GM12878 (cell line): Measurements from ENCODE around the gene AP1S3. TPM values are rescaled to one million over a fixed set of nuclear protein-coding genes. Genes with fewer than 3 reads are reported as not detected.
"Not testable (repeated sequence)": the region's sequence is repeated elsewhere in the genome, so short reads cannot be mapped to it uniquely, and the experiment has no call there.

Experiments used
- ATAC-seq: fragments of 200-7000 bp; cut with Tn5 transposase; 3 replicates; pipeline ENCODE4 v1.9.1; 2020; ENCODE audit warnings: mild to moderate bottlenecking, moderate library complexity
- BruUV-seq: library from RNA; stranded (reverse); fragments of 400-500 nt; replicated peaks from 2 replicates; lab custom pipeline; 2021; lab: Mats Ljungman, UMichigan
- CTCF ChIA-PET: fragments of 300-600 bp; sonication (Branson Sonifier 250); formaldehyde crosslinking; extraction: SDS; loops from one replicate; lab custom pipeline; 2021; ENCODE audit warnings: inconsistent platforms; lab: Yijun Ruan, JAX
- POLR2A ChIA-PET: fragments of 350-600 bp; formaldehyde crosslinking; extraction: SDS; loops from one replicate; lab custom pipeline; 2021; ENCODE audit warnings: inconsistent platforms; lab: Charles Lee
- RAD21 ChIA-PET: fragments of 300-600 bp; sonication (Branson Sonifier 250); formaldehyde crosslinking; loops from one replicate; lab custom pipeline; 2023; ENCODE audit warnings: antibody characterized with exemption; ENCODE audit not compliant: unreplicated experiment; lab: Charles Lee
- SMC1A ChIA-PET: fragments of 300-600 bp; sonication (Branson Sonifier 250); formaldehyde crosslinking; loops from one replicate; lab custom pipeline; 2023; ENCODE audit not compliant: unreplicated experiment, uncharacterized antibody; lab: Charles Lee
- DNase-seq: peaks from one replicate; pipeline ENCODE4 v3.0.0-alpha.2; 2011; ENCODE audit warnings: low read depth, low spot score
- FAIRE-seq: peaks from 3 replicates; lab custom pipeline; 2011; peaks lifted over from hg19 to GRCh38; lab: Jason Lieb, UNC
- H2AFZ ChIP-seq: 2 replicates; pipeline ENCODE4 v1.6.0; 2011; ENCODE audit warnings: low read depth, low read length, control low read depth; ENCODE audit not compliant: control insufficient read depth
- H3K27ac ChIP-seq: 2 replicates; pipeline ENCODE4 v1.5.1; 2011; ENCODE audit warnings: control low read depth; ENCODE audit not compliant: control insufficient read depth, insufficient read depth
- H3K27me3 ChIP-seq, 2 experiments: replicated peaks in 1 of 2; 2 replicates each; pipeline versions ENCODE4 v1.6.0 to v1.6.1; 2011; ENCODE audit warnings: low read length in 1 of 2; ENCODE audit not compliant: control insufficient read depth in 2 of 2, insufficient read depth in 2 of 2
- H3K36me3 ChIP-seq, 2 experiments: 2 replicates each; pipeline ENCODE4 v1.5.1; 2011; ENCODE audit warnings: low read length in 1 of 2; ENCODE audit not compliant: control insufficient read depth in 2 of 2, insufficient read depth in 2 of 2
- H3K4me1 ChIP-seq: 2 replicates; pipeline ENCODE4 v1.6.1; 2011; ENCODE audit warnings: mild to moderate bottlenecking, low read length, moderate library complexity, mixed read lengths; ENCODE audit not compliant: control insufficient read depth, insufficient read depth
- H3K4me2 ChIP-seq: 2 replicates; pipeline ENCODE4 v1.6.0; 2011; ENCODE audit warnings: control low read depth; ENCODE audit not compliant: control insufficient read depth, insufficient read depth
- H3K4me3 ChIP-seq: fragments of 200-600 bp; sonication (generic); 2 replicates; pipeline ENCODE4 v1.5.1; 2016
- H3K79me2 ChIP-seq: 2 replicates; pipeline ENCODE4 v1.6.0; 2011; ENCODE audit warnings: low read length; ENCODE audit not compliant: control insufficient read depth, insufficient read depth
- H3K9ac ChIP-seq: 2 replicates; pipeline ENCODE4 v1.8.0; 2011; ENCODE audit warnings: low read length, control low read depth, mixed read lengths; ENCODE audit not compliant: control insufficient read depth, insufficient read depth
- H3K9me3 ChIP-seq: replicated peaks from 3 replicates; pipeline ENCODE4 v1.5.1; 2011; ENCODE audit warnings: mild to moderate bottlenecking, low read length; ENCODE audit not compliant: control insufficient read depth, insufficient read depth
- H4K20me1 ChIP-seq: 2 replicates; pipeline ENCODE4 v1.6.0; 2011; ENCODE audit not compliant: control insufficient read depth, insufficient read depth
- CREM ChIP-seq: IDR thresholded peaks from 2 replicates; pipeline ENCODE4 v1.6.1; 2014; ENCODE audit warnings: antibody characterized with exemption, low read depth
- POLR2AphosphoS5 ChIP-seq: IDR thresholded peaks from 2 replicates; pipeline ENCODE4 v1.6.1; 2011; ENCODE audit warnings: mild to moderate bottlenecking, low read length, inconsistent platforms
- TAF1 ChIP-seq: IDR thresholded peaks from 2 replicates; pipeline ENCODE4 v1.6.1; 2011; ENCODE audit warnings: mild to moderate bottlenecking, low read depth, low read length, borderline replicate concordance
- WGBS: methylation state at CpG from one replicate; pipeline ENCODE4 v1.1.6; 2016; ENCODE audit warnings: low lambda C conversion rate; ENCODE audit not compliant: insufficient replicate concordance, insufficient coverage; ENCODE audit errors: missing lambda C conversion rate; 5-methylcytosine and 5-hydroxymethylcytosine counted together
- in situ Hi-C: fragments of 300-500 bp; cut with MboI; formaldehyde crosslinking; loops from 9 replicates; pipeline ENCODE4 v1.14.3; 2018; ENCODE audit warnings: mixed read lengths
- intact Hi-C: fragments of 100-400 bp; cut with micrococcal nuclease; formaldehyde crosslinking; loops from one replicate; pipeline ENCODE4 v1.14.2; 2022; ENCODE audit not compliant: unreplicated experiment
- polyA plus RNA-seq, 11 experiments: library from polyadenylated mRNA; depleted of rRNA in 4 of 11; unstranded in 6 of 11; stranded (reverse) in 5 of 11; fragments of >200 nt; fragmentation: Nextera tagmentation in 4 of 11; fragmentation: Illumina TruSeq in 1 of 11; extraction: Ambion mirVana in 4 of 11; extraction: Trizol in 1 of 11; gene quantifications; 1 replicate in 1 of 11; 2 replicates in 10 of 11; pipeline versions ENCODE4 v1.2.1 to v1.2.3, GENCODE V29; 2011 to 2016; ENCODE audit warnings: inconsistent platforms in 2 of 11, missing spikeins in 2 of 11, low read depth in 1 of 11
- total RNA-seq, 4 experiments: library from RNA; depleted of rRNA in 3 of 4; stranded (reverse); fragments of >200 nt in 3 of 4; fragmentation: Illumina TruSeq in 1 of 4; extraction: Trizol in 1 of 4; gene quantifications; 2 replicates each; pipeline versions ENCODE4 v1.2.1 to v1.2.3, GENCODE V29; 2013 to 2021
- TF ChIP-seq, protein P1 (sequence below), 3 experiments: IDR thresholded peaks in 2 of 3; conservative IDR thresholded peaks in 1 of 3; 2 replicates each; pipeline ENCODE4 v1.5.1; 2011; ENCODE audit warnings: low read depth in 3 of 3, low read length in 3 of 3, mild to moderate bottlenecking in 3 of 3, control low read depth in 2 of 3, moderate library complexity in 2 of 3, inconsistent platforms in 1 of 3, mixed read lengths in 1 of 3; ENCODE audit not compliant: control insufficient read depth in 2 of 3, insufficient read depth in 1 of 3; ENCODE audit errors: extremely low read depth in 1 of 3

AP1S3 gene
- total and polyA plus RNA-seq, 10 of the 15 experiments (the other 5 are each of a cell fraction or from before 2014, with no cell fraction given) = 2.6 to 14.3 (median 9.2) TPM

DNA sequence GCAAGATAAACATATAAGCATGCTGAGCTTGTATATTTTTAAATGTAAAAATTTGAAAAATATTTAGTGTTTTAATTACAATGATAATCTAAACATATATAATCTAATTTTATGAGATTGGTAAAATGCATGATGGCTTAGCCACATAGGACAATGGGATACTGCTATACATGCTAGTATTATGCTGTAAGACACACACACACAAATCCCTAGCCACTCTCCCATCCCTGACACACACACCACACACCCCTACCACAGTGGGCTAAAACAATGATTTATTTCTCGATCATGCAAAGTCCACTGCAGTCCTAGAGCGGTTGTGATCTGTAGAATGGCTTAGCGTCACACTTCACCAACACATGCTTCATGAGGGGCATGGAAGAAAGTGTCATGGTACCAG is 36.3 kb upstream of the AP1S3 start:
- Histone ChIP-seq H3K4me2 (no peak overlapping the region), H3K27ac (no peak overlapping the region), H2AFZ (no peak overlapping the region)
- WGBS = 100% methylated on average over 3 of the region's 3 CpGs
- FAIRE-seq = no peak
- SMC1A ChIA-PET = no interaction called here
- POLR2A ChIA-PET = no interaction called here
- intact Hi-C loops = no loop called here
- in situ Hi-C loops = no loop called here
- no TSS peak for BruUV-seq
- TF ChIP-seq CREM (no peak), POLR2AphosphoS5 (0 out of 2 replicates have a peak, but pooled peaks have one; percentile 22), TAF1 (no peak)
- TF ChIP-seq, protein P1, sequence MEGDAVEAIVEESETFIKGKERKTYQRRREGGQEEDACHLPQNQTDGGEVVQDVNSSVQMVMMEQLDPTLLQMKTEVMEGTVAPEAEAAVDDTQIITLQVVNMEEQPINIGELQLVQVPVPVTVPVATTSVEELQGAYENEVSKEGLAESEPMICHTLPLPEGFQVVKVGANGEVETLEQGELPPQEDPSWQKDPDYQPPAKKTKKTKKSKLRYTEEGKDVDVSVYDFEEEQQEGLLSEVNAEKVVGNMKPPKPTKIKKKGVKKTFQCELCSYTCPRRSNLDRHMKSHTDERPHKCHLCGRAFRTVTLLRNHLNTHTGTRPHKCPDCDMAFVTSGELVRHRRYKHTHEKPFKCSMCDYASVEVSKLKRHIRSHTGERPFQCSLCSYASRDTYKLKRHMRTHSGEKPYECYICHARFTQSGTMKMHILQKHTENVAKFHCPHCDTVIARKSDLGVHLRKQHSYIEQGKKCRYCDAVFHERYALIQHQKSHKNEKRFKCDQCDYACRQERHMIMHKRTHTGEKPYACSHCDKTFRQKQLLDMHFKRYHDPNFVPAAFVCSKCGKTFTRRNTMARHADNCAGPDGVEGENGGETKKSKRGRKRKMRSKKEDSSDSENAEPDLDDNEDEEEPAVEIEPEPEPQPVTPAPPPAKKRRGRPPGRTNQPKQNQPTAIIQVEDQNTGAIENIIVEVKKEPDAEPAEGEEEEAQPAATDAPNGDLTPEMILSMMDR (IDR thresholded peaks at IDR 0.05 in 2 of 3, conservative IDR thresholded peaks at IDR 0.05 in 1 of 3; ENCODE audit: control insufficient read depth in 2 of 3, extremely low read depth in 1 of 3, insufficient read depth in 1 of 3, low read depth in 3 of 3, low read length in 3 of 3) = no peak
- TF ChIP-seq, all 136 proteins: peak for 1
- CTCF ChIA-PET = no interaction called here
- H3K4me1 ChIP-seq = no peaks in the 10 kb centered on the region
- H3K36me3 ChIP-seq = peaks cover 0 to 6% of the 10 kb centered on the region in 2 experiments; a peak in 1 of 4 replicates
- ATAC-seq = no peak
- no peak overlapping the region for H3K9ac ChIP-seq
- DNase-seq = no peak
- no peaks in the 10 kb centered on the region for H3K27me3 ChIP-seq
- H4K20me1 ChIP-seq = no peaks in the 10 kb centered on the region
- H3K79me2 ChIP-seq = no peaks in the 10 kb centered on the region
- H3K9me3 ChIP-seq = no peaks in the 10 kb centered on the region
- no peak overlapping the region for H3K4me3 ChIP-seq
- RAD21 ChIA-PET = no interaction called here

DNA sequence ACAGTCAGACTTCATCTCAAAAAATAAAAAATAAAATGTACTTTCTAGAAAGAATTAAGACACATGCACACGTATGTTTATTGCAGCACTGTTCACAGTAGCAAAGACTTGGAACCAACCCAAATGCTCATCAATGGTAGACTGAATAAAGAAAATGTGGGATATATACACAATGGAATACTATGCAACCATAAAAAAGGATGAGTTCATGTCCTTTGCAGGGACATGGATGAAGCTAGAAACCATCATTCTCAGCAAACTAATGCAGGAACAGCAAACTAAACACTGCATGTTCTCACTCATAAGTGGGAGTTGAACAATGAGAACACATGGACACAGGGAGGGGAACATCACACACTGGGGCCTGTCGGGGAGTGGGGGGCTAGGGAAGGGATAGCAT is 35.4 kb upstream of the AP1S3 start:
- 95% methylated on average over 2 of the region's 2 CpGs for WGBS
- POLR2A ChIA-PET = not testable (repeated sequence)

DNA sequence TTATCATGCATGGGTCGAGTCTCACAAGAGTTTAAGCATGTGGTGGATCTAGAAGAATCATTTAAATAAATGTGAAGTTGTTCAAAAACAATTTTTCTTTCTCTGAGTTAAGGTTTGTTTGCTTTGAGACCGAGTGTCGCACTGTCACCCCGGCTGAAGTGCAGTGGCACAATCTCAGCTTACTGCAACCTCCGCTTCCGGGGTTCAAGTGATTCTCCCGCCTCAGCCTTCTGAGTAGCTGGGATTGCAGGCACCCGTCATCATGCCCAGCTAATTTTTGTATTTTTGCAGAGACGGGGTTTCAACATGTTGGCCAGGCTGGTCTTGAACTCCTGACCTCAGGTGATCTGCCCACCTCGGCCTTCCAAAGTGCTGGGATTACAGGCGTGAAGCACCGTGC is 34.3 kb upstream of the AP1S3 start:
- H3K9ac ChIP-seq, H3K36me3 ChIP-seq, H3K9me3 ChIP-seq, H3K4me3 ChIP-seq, H3K79me2 ChIP-seq, POLR2A ChIA-PET, BruUV-seq, RAD21 ChIA-PET, in situ Hi-C loops, intact Hi-C loops, H2AFZ ChIP-seq, ATAC-seq, DNase-seq, H3K4me2 ChIP-seq, H3K27me3 ChIP-seq, FAIRE-seq, H3K4me1 ChIP-seq, H3K27ac ChIP-seq, H4K20me1 ChIP-seq: not testable (repeated sequence)
- CTCF ChIA-PET = interaction anchor here (0.8 to 1.0 kb wide), 2 partner anchors 15 to 91 kb away, joined by 3 to 5 read pairs; no protein-coding TSS in a partner anchor
- 98% methylated on average over 12 of the region's 12 CpGs for WGBS
- SMC1A ChIA-PET = interaction anchor here (0.6 to 1.2 kb wide), 2 partner anchors 10 to 644 kb away, joined by 3 read pairs; no protein-coding TSS in a partner anchor

More for the DNA sequence above, 35.4 kb upstream of the AP1S3 start:
- H3K9me3 ChIP-seq, ATAC-seq, RAD21 ChIA-PET, FAIRE-seq, DNase-seq, H2AFZ ChIP-seq, H3K4me3 ChIP-seq, H3K79me2 ChIP-seq, H3K36me3 ChIP-seq, in situ Hi-C loops, H4K20me1 ChIP-seq, intact Hi-C loops, BruUV-seq, H3K9ac ChIP-seq, H3K4me2 ChIP-seq, H3K27me3 ChIP-seq, H3K4me1 ChIP-seq, H3K27ac ChIP-seq: not testable (repeated sequence)
- ChIA-PET CTCF (interaction anchor here (0.8 kb wide), 1 partner anchor 92 kb away, joined by 3 read pairs; no protein-coding TSS in a partner anchor), SMC1A (interaction anchor here (1.2 kb wide), 1 partner anchor 11 kb away, joined by 3 read pairs; no protein-coding TSS in a partner anchor)
